DOHH2 (cell line): ENCODE measurements around the gene RELB.

ENCODE experiments used
- H3F3A ChIP-seq: fragments of 200-600 bp; sonication (generic), shearing (Covaris generic); 2 replicates; pipeline ENCODE4 v1.6.0; 2016; ENCODE audit warnings: antibody characterized with exemption, mild to moderate bottlenecking; ENCODE audit not compliant: control insufficient read depth, insufficient read depth
- H3K27ac ChIP-seq: fragments of 200-600 bp; sonication (generic); 2 replicates; pipeline ENCODE4 v1.5.1; 2014; ENCODE audit warnings: low read depth, mild to moderate bottlenecking, low read length, moderate library complexity
- H3K27me3 ChIP-seq: fragments of 200-600 bp; sonication (generic); 2 replicates; pipeline ENCODE4 v1.6.1; 2014; ENCODE audit warnings: mild to moderate bottlenecking, low read length, mixed read lengths; ENCODE audit not compliant: control insufficient read depth
- H3K36me3 ChIP-seq: fragments of 200-600 bp; sonication (generic); 2 replicates; pipeline ENCODE4 v1.6.1; 2014; ENCODE audit warnings: mild to moderate bottlenecking, low read length, moderate library complexity, mixed read lengths; ENCODE audit not compliant: control insufficient read depth
- H3K4me1 ChIP-seq: fragments of 200-600 bp; sonication (generic); 2 replicates; pipeline ENCODE4 v1.6.1; 2014; ENCODE audit warnings: mild to moderate bottlenecking, low read length, mixed read lengths; ENCODE audit not compliant: control insufficient read depth
- H3K4me2 ChIP-seq: fragments of 200-600 bp; sonication (generic); 2 replicates; pipeline ENCODE4 v1.6.0; 2014; ENCODE audit warnings: mild to moderate bottlenecking, low read length, moderate library complexity
- H3K4me3 ChIP-seq: fragments of 200-600 bp; sonication (generic); 2 replicates; pipeline ENCODE4 v1.5.1; 2014; ENCODE audit warnings: mild to moderate bottlenecking, low read length, mixed read lengths
- H3K79me2 ChIP-seq: fragments of 200-600 bp; sonication (generic); 2 replicates; pipeline ENCODE4 v1.6.1; 2014; ENCODE audit warnings: mild to moderate bottlenecking, low read length, mixed read lengths; ENCODE audit not compliant: control insufficient read depth
- H3K9me2 ChIP-seq: fragments of 200-600 bp; sonication (generic); replicated peaks from 2 replicates; pipeline ENCODE4 v1.6.1; 2014; ENCODE audit warnings: mild to moderate bottlenecking, low read length, mixed read lengths; ENCODE audit not compliant: control insufficient read depth
- H3K9me3 ChIP-seq: fragments of 200-600 bp; sonication (generic); 2 replicates; pipeline ENCODE4 v1.6.1; 2014; ENCODE audit warnings: antibody characterized with exemption, low read length, mixed read lengths; ENCODE audit not compliant: control insufficient read depth, insufficient read depth
- H4K20me1 ChIP-seq: fragments of 200-600 bp; sonication (generic); 2 replicates; pipeline ENCODE4 v1.6.0; 2014; ENCODE audit warnings: low read depth, mild to moderate bottlenecking, antibody characterized with exemption, low read length, moderate library complexity; ENCODE audit not compliant: control insufficient read depth, insufficient read depth
- CTCF ChIP-seq: fragments of 200-600 bp; sonication (generic); IDR thresholded peaks from one replicate; pipeline ENCODE4 v1.5.1; 2014; ENCODE audit warnings: antibody characterized with exemption, mild to moderate bottlenecking, low read depth, low read length; ENCODE audit not compliant: poor library complexity, severe bottlenecking
- EZH2phosphoT487 ChIP-seq: fragments of 200-600 bp; sonication (generic); IDR thresholded peaks from 2 replicates; pipeline ENCODE4 v1.6.1; 2017; ENCODE audit warnings: borderline replicate concordance, mild to moderate bottlenecking, antibody characterized with exemption, low read length, moderate library complexity, mixed read lengths

RELB gene

GRCh38 chr19:44955505-44956439 lies 45.5 kb upstream of the RELB start:
- Histone ChIP-seq H3K36me3 (peaks cover 40% of the 10 kb centered on the region), H3K9me3 (no peaks in the 10 kb centered on the region), H3F3A (no peaks in the 10 kb centered on the region; the same call in 1 of the 2 replicates), H3K79me2 (peaks cover 76% of the 10 kb centered on the region), H3K9me2 (no peaks in the 10 kb centered on the region), H3K4me1 (peaks cover 60% of the 10 kb centered on the region), H4K20me1 (peaks cover 14% of the 10 kb centered on the region), H3K27ac (peak overlapping the region; percentile 55), H3K27me3 (no peaks in the 10 kb centered on the region), H3K4me3 (peak overlapping the region; percentile 97), H3K4me2 (peak overlapping the region; percentile 88)
- no peak for TF ChIP-seq EZH2phosphoT487
- no peak for TF ChIP-seq CTCF

DNA sequence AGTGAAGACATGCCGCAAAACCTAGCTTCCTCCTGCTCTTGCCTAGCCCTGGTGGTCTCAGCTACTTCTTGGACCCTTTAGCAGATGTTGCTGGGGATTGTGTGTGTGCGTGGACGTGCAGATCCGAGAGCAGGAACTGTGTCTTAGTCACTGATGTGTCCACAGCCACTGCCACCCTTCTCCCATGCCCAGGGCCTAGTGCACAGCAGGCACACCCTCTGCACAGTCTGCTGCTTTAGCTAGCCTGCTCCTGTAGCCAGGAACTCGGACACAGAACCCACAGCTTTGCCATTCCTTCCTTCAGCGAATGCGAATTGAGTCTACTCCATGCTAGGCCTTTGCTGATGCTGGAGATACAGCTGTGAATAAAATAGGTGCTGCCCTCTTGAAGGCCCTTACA lies 43.7 kb upstream of the RELB start:
- H3K4me1 ChIP-seq: peaks cover 74% of the 10 kb centered on the region
- peak overlapping the region; percentile 32 for H3K27ac ChIP-seq
- no peaks in the 10 kb centered on the region for H3K27me3 ChIP-seq
- peak overlapping the region; percentile 88 for H3K4me2 ChIP-seq
- no peaks in the 10 kb centered on the region for H3K9me2 ChIP-seq
- H3K9me3 ChIP-seq: no peaks in the 10 kb centered on the region
- H3F3A ChIP-seq: no peaks in the 10 kb centered on the region; the same call in 1 of the 2 replicates
- H3K4me3 ChIP-seq: peak overlapping the region; percentile 97
- peaks cover 55% of the 10 kb centered on the region for H3K36me3 ChIP-seq
- peaks cover 14% of the 10 kb centered on the region for H4K20me1 ChIP-seq
- TF ChIP-seq EZH2phosphoT487: no peak
- no peak for TF ChIP-seq CTCF
- H3K79me2 ChIP-seq: peaks cover 94% of the 10 kb centered on the region

DNA sequence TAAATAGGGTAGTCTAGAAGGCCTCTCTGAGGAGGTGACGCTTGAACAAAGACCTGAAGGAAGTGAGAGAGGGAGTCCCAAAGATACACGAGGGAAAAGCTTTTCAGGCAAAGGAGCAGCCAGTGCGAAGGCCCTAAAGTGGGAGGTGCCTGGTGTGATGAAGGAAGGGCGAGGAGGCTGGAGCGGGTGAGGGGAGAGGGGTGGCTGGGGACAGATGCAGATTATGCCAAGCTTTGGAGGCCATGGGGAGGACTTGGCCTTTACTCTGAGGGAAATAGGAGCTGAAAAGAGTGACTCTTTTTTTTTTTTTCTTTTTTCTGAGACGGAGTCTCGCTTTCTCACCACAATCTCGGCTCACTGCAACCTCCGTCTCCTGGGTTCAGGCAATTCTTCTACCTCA lies 43.2 kb upstream of the RELB start:
- peak overlapping the region; percentile 97 for H3K4me3 ChIP-seq
- TF ChIP-seq EZH2phosphoT487 (no peak), CTCF (no peak)
- no peaks in the 10 kb centered on the region for H3K9me2 ChIP-seq
- H3K36me3 ChIP-seq: peaks cover 57% of the 10 kb centered on the region
- no peaks in the 10 kb centered on the region for H3K9me3 ChIP-seq
- peak overlapping the region; percentile 88 for H3K4me2 ChIP-seq
- H3F3A ChIP-seq: no peaks in the 10 kb centered on the region; the same call in 1 of the 2 replicates
- peaks cover 14% of the 10 kb centered on the region for H4K20me1 ChIP-seq
- H3K4me1 ChIP-seq: peaks cover 74% of the 10 kb centered on the region
- peaks cover 95% of the 10 kb centered on the region for H3K79me2 ChIP-seq
- no peaks in the 10 kb centered on the region for H3K27me3 ChIP-seq
- H3K27ac ChIP-seq: peak overlapping the region; percentile 32
